ENCODE measurements around the gene TOMT. TPM values are rescaled to one million over a fixed set of nuclear protein-coding genes. Genes with fewer than 3 reads are reported as not detected.

TOMT gene
- total and polyA plus RNA-seq, 2 donors (not counting 3 experiments of a cell fraction or from before 2014, with no cell fraction given), result not detected

- FAIRE-seq (no peak), DNase-seq (ENCODE audit: low read depth, low spot score) (no peak)
- ChIA-PET CTCF (interaction anchor here (1.7 to 4.1 kb wide), 2 partner anchors 22 to 308 kb away, joined by 3 to 25 read pairs; no protein-coding TSS in a partner anchor), POLR2A (no interaction called here)
- no TSS peak for BruUV-seq (replicated peaks)
- no peaks in the 10 kb centered on the region for H3K9me1 ChIP-seq (replicated peaks; ENCODE audit: control insufficient read depth, extremely low read depth, insufficient read depth, low read length)
- dilution Hi-C loops (cut with MboI; ENCODE audit: extremely low pct_ligation_motif_present, low sequenced_read_pairs) (no loop called here), intact Hi-C loops (cut with micrococcal nuclease) (no loop called here)
- H4K20me1 ChIP-seq (replicated peaks; ENCODE audit: control insufficient read depth, extremely low read depth, insufficient read depth, low read length), result no peaks in the 10 kb centered on the region
- peaks cover 0 to 4% of the 10 kb centered on the region in 2 experiments for H3K27me3 ChIP-seq (ENCODE audit: control insufficient read depth in 2 of 2, insufficient read depth in 2 of 2, low read length in 2 of 2)
- no peaks in the 10 kb centered on the region for H3K9me3 ChIP-seq (replicated peaks; ENCODE audit: control insufficient read depth, insufficient read depth, low read length)
- H2AFZ ChIP-seq (ENCODE audit: low read depth, low read length), result no peak overlapping the region
- no peak overlapping the region for H3K4me3 ChIP-seq (replicated peaks in 1 of 3; ENCODE audit: insufficient read depth in 1 of 3, low read depth in 1 of 3, low read length in 3 of 3)
- TF ChIP-seq MAX (IDR thresholded peaks at IDR 0.05; ENCODE audit: insufficient read depth, insufficient read length), result no peak
- no peak for TF ChIP-seq FOS (IDR thresholded peaks at IDR 0.05; ENCODE audit: borderline replicate concordance, insufficient read depth, low read length)
- TF ChIP-seq CTCF (IDR thresholded peaks at IDR 0.05; ENCODE audit: extremely low read depth in 1 of 2, insufficient read depth in 1 of 2, low read depth in 1 of 2, low read length in 2 of 2), result no peak
- TF ChIP-seq MYC (IDR thresholded peaks at IDR 0.05; ENCODE audit: low read depth, low read length), result no peak
- TF ChIP-seq EZH2 (IDR thresholded peaks at IDR 0.05; ENCODE audit: borderline replicate concordance, low read depth, low read length, severe bottlenecking), result no peak
- no peak for TF ChIP-seq POLR2AphosphoS5 (IDR thresholded peaks at IDR 0.05; ENCODE audit: insufficient read depth, low read depth, low read length)
- TF ChIP-seq POLR2A (IDR thresholded peaks at IDR 0.05; ENCODE audit: low read depth, low read length), result no peak
- TF ChIP-seq JUN (IDR thresholded peaks at IDR 0.05; ENCODE audit: borderline replicate concordance, insufficient read depth, insufficient read length, low read depth), result no peak
- no peak for TF ChIP-seq GATA2 (IDR thresholded peaks at IDR 0.05; ENCODE audit: insufficient read depth, insufficient read length, low read depth, low read length)
- no peaks in the 10 kb centered on the region for H3K4me1 ChIP-seq (ENCODE audit: control insufficient read depth, extremely low read depth, insufficient read depth, low read length)
- H3K27ac ChIP-seq (ENCODE audit: insufficient read depth, low read depth, low read length), result no peak overlapping the region
- H3K79me2 ChIP-seq (ENCODE audit: control insufficient read depth, insufficient read depth, low read length), result no peaks in the 10 kb centered on the region
- no peaks in the 10 kb centered on the region for H3K36me3 ChIP-seq (ENCODE audit: control insufficient read depth in 2 of 2, extremely low read depth in 1 of 2, insufficient read depth in 2 of 2, low read length in 2 of 2)
- no peak overlapping the region for H3K9ac ChIP-seq (replicated peaks; ENCODE audit: extremely low read depth, insufficient read depth, low read length)
- H3K4me2 ChIP-seq (ENCODE audit: insufficient read depth, low read length), result no peak overlapping the region
Observed at GRCh38 chr11:72122607-72123006, 16.9 kb downstream of the TOMT start.

All from endothelial cell of umbilical vein (primary cell).